HS-27A (cell line): Measurements from ENCODE around the gene ASIC4.

Source experiments
- DNase-seq: peaks from one replicate; pipeline ENCODE4 v3.0.0-alpha.2; 2012; ENCODE audit warnings: low read depth, missing footprints

Gene ASIC4

GRCh38 chr2:219514836-219515235 is 554 bp downstream of the ASIC4 start:
- no peak for DNase-seq

DNA sequence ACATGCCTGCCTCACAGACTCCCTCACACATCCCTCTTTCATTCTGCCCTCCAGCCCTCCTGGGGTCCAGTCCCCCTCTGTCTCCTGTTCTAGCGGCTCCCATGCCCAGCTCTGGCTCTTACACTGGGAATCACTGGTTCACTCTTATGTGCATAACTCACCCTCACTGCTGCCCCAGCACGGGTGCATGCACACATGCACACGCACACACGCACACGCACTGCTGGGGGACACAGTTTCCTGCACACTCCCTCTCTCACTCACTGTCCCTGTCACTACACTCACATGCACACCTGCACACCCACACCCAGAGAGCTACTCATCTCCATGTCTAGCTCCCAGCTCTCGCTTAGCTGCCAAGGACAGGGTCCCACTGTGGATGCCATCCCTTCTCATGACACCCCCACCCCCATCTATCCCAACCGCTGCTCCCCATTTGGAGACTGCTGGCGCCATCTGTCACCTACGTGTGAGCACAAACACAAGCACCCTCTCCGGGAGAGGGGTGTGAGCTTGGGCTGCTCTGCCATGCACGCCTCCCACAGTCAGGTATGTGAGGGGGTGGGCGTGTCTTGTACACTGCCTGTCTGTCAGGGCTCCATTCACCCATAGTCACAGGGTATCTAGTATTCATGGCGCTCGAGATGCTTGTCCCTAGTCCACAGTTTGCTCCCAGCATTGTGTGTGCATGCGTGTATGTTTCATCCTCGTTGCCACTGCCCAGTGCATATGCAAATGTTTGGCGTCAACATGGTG is 1.8 kb downstream of the ASIC4 start:
- DNase-seq: no peak

GRCh38 chr2:219516888-219517287 is 2.6 kb downstream of the ASIC4 start:
- DNase-seq: no peak

DNA sequence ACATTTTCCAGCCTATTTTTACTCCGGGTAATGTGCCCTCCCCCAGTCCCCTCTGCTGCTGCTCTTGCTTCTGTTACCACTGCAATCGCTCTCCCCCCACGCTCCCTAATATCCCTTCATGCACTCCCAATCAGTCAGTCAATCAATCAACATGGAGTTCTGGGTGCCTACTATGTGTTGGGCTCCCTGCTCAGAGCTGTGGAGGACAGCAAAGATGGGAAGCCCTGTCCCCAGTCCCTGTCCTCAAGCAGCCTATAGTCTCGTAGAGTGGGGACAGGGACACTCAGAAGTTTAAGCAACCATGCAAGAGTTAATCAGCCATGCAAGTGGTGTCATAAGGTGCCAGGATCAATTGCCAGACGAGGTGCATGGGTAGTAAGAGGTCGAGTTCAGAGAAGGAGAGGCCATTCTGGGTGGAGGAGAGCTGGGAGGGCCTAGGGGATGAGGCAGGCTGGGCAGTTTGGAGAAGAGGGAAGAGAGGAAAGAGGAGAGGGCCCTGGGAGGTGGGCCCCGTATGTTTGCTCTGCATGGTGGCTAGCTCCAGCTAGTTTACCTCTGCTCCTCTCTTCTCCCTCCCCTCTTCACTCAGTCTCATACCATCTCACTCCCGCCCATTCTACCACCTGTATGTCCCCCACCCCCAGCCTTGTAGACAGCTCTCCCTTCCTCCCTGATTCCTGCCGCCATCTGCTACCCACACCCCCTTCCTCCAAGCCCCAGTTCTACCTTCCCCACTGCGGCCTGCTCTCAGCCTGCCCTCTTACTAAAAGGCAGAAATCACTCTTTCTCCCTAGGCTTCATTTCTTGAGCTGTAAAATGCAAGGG is 3.9 kb downstream of the ASIC4 start:
- DNase-seq: no peak

DNA sequence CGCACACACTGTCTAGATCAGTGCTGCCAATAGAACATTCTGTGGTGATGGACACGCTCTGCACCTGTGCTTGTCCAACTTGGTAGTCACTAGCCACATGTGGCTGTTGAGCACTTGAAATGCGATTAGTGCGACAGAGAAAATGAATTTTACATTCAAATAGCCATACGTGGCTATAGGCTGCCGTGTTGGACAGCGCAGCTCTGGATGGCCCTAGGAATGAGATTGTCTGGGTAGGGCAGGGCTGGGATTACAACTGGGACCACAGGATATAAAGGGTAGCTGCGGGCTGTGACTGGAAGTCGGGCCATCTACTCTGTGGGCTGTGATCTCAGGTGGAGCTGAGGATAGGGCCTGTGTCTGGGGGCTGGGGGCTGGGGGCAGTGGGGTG is 5.2 kb downstream of the ASIC4 start:
- no peak for DNase-seq

DNA sequence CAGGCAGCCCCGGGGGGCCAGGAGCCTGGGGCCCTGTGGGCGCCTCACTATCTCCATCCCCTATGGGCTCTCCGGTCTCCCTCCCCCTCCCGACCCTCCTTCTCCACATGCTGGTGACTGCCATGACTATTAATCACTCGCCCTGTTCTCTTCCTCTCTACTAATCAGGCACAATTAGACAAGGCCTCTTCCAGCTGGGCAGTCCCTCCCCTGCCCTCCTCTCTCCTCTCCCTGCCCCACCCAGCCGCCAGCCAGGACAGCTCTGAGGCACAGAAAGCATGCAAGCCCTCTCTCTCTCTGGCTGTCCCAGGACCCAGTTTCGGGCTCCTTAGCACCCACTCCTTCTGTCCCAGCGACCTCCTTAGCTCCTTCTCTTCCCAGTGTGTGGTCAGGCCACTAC is 5.8 kb downstream of the ASIC4 start:
- no peak for DNase-seq

DNA sequence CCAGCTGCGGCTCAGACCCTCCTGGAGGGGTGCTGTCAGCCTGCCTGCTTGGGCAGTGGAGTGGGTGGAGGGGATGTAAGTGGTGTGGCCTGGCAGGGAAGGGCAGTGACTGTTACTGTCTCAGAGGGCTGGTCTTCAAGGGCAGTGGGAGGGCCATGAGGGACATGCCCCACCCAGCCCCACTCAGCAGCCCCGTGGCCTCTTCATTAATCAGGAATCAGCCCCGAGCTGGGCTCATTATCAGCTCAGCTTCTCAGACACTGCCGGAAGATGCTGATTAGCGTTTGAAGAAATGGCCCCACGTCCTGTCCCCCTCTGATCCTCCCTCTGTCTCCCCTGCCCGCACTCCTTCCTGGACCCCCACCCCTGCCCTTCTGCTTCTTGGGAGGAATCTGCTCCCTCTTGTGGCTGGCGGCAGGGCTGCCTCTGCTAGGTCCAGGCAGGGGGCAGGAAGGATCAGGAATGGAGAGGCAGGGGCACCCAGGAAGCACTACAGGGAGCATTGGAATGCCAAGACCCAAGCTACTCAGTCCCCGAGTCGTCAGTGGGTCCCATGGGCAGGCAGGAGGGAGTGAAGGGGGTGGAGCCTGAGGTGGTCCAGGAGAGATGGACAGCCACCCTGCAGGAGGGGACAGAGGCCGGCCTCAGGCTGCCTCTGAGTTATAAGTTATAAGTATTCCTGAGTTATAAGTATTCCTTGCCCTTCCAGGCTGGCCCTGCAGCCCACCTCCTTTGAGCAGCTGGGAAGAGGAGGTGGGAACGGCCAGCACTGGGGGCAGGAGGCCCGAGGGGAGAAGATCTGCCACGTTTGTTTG is 7.0 kb downstream of the ASIC4 start:
- DNase-seq: no peak

DNA sequence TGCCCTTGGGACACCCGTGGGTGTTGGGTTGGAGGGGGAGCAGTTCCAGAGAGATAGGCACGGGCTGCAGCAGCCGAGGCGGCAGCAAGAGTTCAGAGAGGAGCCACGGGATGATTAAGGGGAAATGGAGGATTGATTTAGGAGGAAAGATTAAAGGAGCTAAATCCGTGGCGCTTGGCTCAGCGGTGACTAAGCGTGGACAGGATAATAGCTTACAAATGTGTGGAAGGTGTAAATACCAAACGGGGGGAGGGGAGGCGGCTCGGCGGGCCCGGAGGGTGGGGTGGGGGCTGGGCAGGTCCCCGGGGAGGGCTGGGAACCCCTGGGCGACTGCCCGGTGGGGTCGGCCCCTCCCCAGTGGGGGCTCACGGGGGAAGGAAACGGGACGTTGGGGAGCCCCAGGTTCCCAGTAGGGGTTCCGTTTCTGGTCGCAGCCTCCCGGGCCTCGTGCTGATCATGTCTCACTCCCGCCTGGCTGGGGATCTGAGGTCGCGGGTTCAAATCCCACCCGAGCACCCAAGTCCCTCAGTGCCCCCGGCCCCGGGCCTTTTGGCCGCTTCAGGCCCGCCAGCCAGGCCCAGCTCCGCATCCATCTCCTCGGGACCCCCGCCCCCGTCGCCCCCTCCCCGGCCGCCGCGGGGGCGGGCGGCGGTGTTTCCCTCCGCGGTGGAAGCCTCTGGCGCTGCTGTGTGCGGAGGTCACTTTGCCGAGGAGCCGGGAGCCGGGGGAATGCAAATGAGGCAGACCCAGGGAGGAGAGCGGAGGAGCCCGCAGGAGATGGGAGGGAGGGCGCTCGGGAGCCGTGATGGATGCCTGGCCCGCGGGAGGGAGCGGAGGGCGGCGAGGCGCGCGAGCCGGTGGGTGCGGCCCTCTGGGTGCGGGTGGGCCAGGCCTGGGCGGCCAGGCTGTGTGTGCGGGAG is 8.1 kb downstream of the ASIC4 start:
- no peak for DNase-seq

- no peak for DNase-seq
Observed at GRCh38 chr2:219523031-219523671, 8.9 kb downstream of the ASIC4 start.

- no peak for DNase-seq
Observed at GRCh38 chr2:219524817-219525216, 10.5 kb downstream of the ASIC4 start.

DNA sequence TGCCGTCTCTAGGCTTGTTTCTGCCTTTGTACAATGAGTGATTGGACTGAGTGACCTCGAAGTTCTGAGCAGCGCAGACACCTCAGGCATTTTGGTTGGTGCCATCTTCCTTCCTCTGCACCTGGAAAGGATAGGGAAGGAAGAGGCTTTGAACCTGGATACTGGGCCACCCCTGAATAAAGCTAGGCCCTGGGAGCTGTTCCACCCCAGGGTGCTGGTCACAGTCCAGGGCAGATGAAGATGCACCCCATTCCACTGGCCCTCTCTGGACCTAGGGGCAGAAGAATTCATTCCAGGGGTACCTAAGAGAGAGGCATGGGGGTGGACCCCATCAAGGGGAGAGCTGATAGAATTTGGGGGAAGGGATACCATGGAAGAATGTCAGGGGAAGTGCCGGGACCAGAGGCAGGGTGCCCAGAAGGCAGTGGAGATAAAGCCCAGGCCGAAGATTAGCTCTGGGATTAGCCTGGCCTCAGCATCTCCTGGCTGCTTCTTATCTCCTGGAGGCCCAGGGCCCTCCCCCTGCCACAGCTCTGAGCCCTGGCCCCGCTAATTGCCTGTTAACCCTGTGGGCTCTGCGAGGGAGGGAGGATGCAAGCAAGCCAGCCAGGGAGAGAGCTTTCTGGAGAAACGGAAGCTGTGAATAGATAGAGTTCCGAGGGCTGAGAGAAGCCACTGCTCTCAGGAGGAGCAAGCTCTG is 11.4 kb downstream of the ASIC4 start:
- no peak for DNase-seq

GRCh38 chr2:219526320-219527075 is 12.2 kb downstream of the ASIC4 start:
- DNase-seq: no peak

DNA sequence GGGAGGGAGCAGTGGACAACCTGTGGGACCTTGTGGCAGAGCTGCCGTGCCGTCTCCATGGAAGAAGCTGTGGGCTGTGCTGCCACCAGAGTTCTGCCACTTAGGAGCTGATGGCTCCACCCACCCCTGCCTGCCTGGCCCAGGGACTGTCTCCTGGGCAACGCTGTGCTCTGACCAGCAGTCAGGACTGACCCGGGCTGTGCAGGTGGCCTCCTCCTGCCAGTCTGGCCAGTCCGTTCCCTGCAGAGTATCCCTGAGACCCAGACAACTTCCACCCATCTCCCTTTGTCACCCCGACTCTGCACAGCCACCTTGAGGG is 12.8 kb downstream of the ASIC4 start:
- DNase-seq: no peak

GRCh38 chr2:219527472-219527871 is 13.2 kb downstream of the ASIC4 start:
- no peak for DNase-seq

GRCh38 chr2:219530048-219530963 is 16.0 kb downstream of the ASIC4 start:
- no peak for DNase-seq

DNA sequence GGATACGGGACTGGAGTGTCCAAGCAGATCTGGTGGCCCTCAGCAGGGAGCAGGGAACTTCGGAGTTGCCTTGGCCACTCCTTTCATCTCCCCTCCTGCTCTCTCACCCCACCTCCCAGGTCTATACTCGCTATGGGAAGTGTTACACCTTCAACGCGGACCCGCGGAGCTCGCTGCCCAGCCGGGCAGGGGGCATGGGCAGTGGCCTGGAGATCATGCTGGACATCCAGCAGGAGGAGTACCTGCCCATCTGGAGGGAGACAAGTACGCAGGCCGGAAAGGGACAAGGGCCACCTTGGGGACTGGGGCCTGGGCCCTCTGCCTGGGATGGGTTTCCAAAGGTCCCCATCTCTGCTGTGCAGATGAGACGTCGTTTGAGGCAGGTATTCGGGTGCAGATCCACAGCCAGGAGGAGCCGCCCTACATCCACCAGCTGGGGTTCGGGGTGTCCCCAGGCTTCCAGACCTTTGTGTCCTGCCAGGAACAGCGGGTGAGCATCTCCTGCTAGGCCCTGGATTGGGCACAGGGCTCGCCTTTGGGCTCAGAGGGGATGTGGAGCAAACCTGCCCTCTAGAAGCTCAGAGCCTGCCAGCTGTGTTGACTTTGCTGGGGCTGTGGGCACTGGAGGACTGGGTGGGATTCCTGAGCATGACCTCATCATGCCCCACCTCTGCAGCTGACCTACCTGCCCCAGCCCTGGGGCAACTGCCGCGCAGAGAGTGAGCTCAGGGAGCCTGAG is 17.5 kb downstream of the ASIC4 start:
- no peak for DNase-seq

- DNase-seq: no peak
Observed at GRCh38 chr2:219532378-219532649, 18.0 kb downstream of the ASIC4 start.

DNA sequence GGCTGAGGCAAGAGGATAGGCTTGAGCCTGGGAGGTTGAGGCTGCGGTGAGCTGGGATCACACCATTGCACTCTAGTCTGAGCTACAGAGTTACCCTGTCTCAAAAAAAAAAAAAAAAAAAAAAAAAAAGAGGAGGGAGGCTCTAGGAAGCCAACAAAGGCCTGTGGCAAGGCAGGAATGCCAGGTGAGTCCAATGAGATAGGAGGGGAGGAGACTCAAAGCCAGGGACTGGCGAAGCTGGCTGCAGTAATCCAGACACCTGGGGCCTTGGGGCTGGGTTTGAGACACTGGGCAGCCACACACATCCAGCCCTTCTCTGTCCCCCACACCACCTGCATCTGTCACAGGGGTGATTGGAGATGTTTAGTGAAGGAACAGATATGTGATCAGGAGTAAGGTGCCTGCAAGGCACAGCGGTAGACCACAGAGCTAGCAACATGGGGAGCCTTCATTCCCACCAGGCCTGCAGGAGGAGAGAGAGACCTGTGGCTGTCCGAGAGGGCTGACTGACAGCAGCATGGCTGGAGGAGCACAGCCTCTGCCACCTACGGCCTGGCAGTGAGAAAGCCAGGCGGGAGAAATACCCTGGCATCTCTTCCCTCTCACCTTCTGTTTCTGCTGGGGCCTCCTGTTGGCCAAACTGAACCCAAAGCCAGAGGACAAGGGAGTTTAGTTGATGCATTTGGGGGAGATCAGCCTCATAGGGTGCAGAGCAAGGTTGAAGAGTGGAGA is 19.8 kb downstream of the ASIC4 start:
- no peak for DNase-seq
